Measurements from ENCODE around the gene PTCHD4. TPM values are rescaled to one million over a fixed set of nuclear protein-coding genes. Genes with fewer than 3 reads are reported as not detected.
"Not testable (repeated sequence)": the region's sequence is repeated elsewhere in the genome, so short reads cannot be mapped to it uniquely, and the experiment has no call there.

The PTCHD4 gene
- total and polyA plus RNA-seq, 7 experiments from 2014 or later: not detected

DNA sequence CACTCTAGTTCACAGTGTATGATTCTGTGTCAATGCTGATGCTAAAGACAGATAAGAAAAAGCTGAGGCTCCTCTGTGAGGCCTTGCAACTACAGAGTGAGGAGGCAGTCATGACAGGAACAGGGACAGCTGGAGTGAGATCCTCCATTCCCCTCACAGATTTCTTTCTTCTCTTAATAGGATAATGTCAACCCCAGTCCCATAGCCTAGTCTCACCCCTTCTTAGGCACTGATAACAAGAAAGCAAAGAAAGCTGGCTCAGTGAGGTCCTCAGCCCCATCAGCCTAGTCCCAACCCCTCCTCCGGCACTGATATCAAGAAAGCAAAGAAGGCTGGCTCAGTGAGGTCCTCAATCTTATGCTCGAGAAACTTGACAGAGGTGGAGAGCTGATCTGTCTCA, 2.1 kb upstream of the PTCHD4 start:
- H3K4me1 Mint-ChIP-seq: no peaks in the 10 kb centered on the region
- H3K27me3 ChIP-seq (ENCODE audit: control insufficient read depth in 2 of 2, insufficient read depth in 2 of 2, low read length in 2 of 2): no peaks in the 10 kb centered on the region
- ATAC-seq (no peak), DNase-seq (no peak)
- no peaks in the 10 kb centered on the region for H3K9me3 Mint-ChIP-seq
- ChIA-PET POLR2A (no interaction called here), CTCF (no interaction called here)
- no peaks in the 10 kb centered on the region for H3K9me3 ChIP-seq (ENCODE audit: control insufficient read depth in 2 of 3, low read length in 3 of 3)
- no peaks in the 10 kb centered on the region for H3K4me1 ChIP-seq (ENCODE audit: control insufficient read depth in 2 of 2, insufficient read depth in 2 of 2, low read length in 2 of 2)
- intact Hi-C loops (cut with micrococcal nuclease): no loop called here
- H3K27ac ChIP-seq (ENCODE audit: low read depth, low read length): no peak overlapping the region
- no peaks in the 10 kb centered on the region for H3K27me3 Mint-ChIP-seq
- no peak overlapping the region for H3K4me3 ChIP-seq (ENCODE audit: low read length)
- H3K4me3 Mint-ChIP-seq: no peak overlapping the region
- H3K36me3 ChIP-seq (ENCODE audit: control insufficient read depth in 2 of 3, insufficient read depth in 3 of 3, low read length in 3 of 3): no peaks in the 10 kb centered on the region
- H3K36me3 Mint-ChIP-seq: no peaks in the 10 kb centered on the region
- no peak overlapping the region for H3K27ac Mint-ChIP-seq

DNA sequence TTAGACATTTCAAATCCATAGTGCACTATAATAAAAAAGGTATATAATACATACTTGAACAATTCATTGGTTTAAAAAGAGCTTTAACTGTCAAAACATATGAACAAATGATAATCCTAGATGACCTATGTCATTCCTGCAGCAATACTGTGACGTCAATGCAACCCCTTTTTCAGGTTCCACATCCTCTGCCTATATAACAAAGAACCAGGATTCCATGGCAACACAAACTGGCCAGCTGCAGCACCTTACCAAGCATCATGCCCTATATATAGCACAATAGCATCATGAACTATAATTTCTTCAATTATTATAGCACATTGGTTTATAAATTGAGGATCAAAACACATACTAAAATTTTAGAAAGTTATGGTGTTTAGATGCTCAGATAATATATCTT, 578 bp upstream of the PTCHD4 start:
- DNase-seq (no peak), ATAC-seq (no peak)
- no peaks in the 10 kb centered on the region for H3K4me1 Mint-ChIP-seq
- Histone ChIP-seq H3K27me3 (ENCODE audit: control insufficient read depth in 2 of 2, insufficient read depth in 2 of 2, low read length in 2 of 2) (no peaks in the 10 kb centered on the region), H3K27ac (ENCODE audit: low read depth, low read length) (no peak overlapping the region), H3K4me3 (ENCODE audit: low read length) (no peak overlapping the region), H3K36me3 (ENCODE audit: control insufficient read depth in 2 of 3, insufficient read depth in 3 of 3, low read length in 3 of 3) (no peaks in the 10 kb centered on the region), H3K9me3 (ENCODE audit: control insufficient read depth in 2 of 3, low read length in 3 of 3) (no peaks in the 10 kb centered on the region), H3K4me1 (ENCODE audit: control insufficient read depth in 2 of 2, insufficient read depth in 2 of 2, low read length in 2 of 2) (no peaks in the 10 kb centered on the region)
- H3K36me3 Mint-ChIP-seq: no peaks in the 10 kb centered on the region
- intact Hi-C loops (cut with micrococcal nuclease): no loop called here
- ChIA-PET POLR2A (no interaction called here), CTCF (no interaction called here)
- H3K27ac Mint-ChIP-seq: no peak overlapping the region
- no peak overlapping the region for H3K4me3 Mint-ChIP-seq
- no peaks in the 10 kb centered on the region for H3K9me3 Mint-ChIP-seq
- H3K27me3 Mint-ChIP-seq: no peaks in the 10 kb centered on the region

DNA sequence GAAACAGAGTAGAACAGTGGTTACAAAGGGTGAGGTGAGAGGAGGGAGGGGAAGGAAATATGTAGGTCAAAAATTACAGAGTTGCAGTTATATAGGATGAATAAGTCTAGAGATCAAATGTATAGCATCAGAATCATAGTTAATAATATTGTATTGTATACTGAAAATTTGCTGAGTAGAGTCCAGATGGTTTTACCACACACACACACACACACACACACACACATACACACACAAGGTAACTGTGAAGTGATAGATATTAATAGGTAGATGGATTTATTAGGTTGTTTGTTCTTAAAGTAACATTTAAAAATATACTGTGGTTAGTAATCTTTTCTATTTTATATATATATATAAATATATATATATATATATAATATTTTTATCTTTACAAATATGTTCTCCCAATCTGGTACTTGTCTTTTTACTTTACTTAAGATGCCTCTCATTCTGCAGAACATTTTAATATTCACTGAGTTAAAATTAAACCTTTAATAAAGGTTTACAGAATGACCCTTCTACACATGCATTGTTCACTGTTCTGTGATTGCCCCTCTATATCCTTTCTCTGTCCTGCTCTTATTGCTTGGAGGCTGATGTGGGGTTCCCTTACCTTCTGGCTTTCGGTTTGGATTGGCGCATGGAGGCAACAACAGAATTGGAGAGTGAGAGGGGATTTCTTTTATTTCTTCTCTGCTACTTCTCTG, 408 bp downstream of the PTCHD4 start:
- no peaks in the 10 kb centered on the region for H3K9me3 ChIP-seq (ENCODE audit: control insufficient read depth in 2 of 3, low read length in 3 of 3)
- no peak overlapping the region for H3K4me3 Mint-ChIP-seq
- no peak overlapping the region for H3K4me3 ChIP-seq (ENCODE audit: low read length)
- no peaks in the 10 kb centered on the region for H3K4me1 Mint-ChIP-seq
- ATAC-seq (no peak), DNase-seq (no peak)
- H3K36me3 Mint-ChIP-seq: no peaks in the 10 kb centered on the region
- H3K36me3 ChIP-seq (ENCODE audit: control insufficient read depth in 2 of 3, insufficient read depth in 3 of 3, low read length in 3 of 3): no peaks in the 10 kb centered on the region
- no peaks in the 10 kb centered on the region for H3K27me3 ChIP-seq (ENCODE audit: control insufficient read depth in 2 of 2, insufficient read depth in 2 of 2, low read length in 2 of 2)
- no peak overlapping the region for H3K27ac ChIP-seq (ENCODE audit: low read depth, low read length)
- ChIA-PET POLR2A (no interaction called here), CTCF (no interaction called here)
- H3K27ac Mint-ChIP-seq: peak overlapping the region in 1 of 9 donors; percentile 13
- H3K4me1 ChIP-seq (ENCODE audit: control insufficient read depth in 2 of 2, insufficient read depth in 2 of 2, low read length in 2 of 2): no peaks in the 10 kb centered on the region
- H3K27me3 Mint-ChIP-seq: no peaks in the 10 kb centered on the region
- intact Hi-C loops (cut with micrococcal nuclease): no loop called here
- peaks cover 0 to 6% (median 0%) of the 10 kb centered on the region in 11 donors for H3K9me3 Mint-ChIP-seq

DNA sequence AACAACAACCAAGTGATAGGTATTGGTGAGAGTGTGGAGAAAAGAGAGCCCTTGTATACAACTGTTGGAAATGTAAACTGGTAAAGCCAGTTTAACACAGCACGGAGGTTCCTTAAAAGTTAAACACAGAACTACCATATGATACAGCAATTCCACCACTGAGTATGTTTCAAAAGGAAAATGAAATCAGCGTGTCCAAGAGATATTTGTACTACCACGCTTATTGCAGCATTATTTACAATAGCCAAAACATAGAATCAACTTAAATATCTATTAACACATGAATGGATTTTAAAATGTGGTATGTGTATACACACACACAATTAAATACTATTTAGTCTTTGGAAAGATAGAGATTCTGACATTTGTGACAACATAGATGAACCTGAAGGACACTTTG, 1.1 kb downstream of the PTCHD4 start:
- Mint-ChIP-seq H3K27me3 (no peaks in the 10 kb centered on the region), H3K36me3 (no peaks in the 10 kb centered on the region), H3K4me1 (no peaks in the 10 kb centered on the region), H3K27ac (no peak overlapping the region), H3K4me3 (no peak overlapping the region), H3K9me3 (peaks cover 0 to 9% (median 2%) of the 10 kb centered on the region in 11 donors)
- H3K9me3 ChIP-seq (ENCODE audit: control insufficient read depth in 2 of 3, low read length in 3 of 3): no peaks in the 10 kb centered on the region
- ChIA-PET POLR2A (no interaction called here), CTCF (no interaction called here)
- no peaks in the 10 kb centered on the region for H3K36me3 ChIP-seq (ENCODE audit: control insufficient read depth in 2 of 3, insufficient read depth in 3 of 3, low read length in 3 of 3)
- H3K4me3 ChIP-seq (ENCODE audit: low read length): no peak overlapping the region
- no peaks in the 10 kb centered on the region for H3K27me3 ChIP-seq (ENCODE audit: control insufficient read depth in 2 of 2, insufficient read depth in 2 of 2, low read length in 2 of 2)
- DNase-seq (no peak), ATAC-seq (no peak)
- intact Hi-C loops (cut with micrococcal nuclease): no loop called here
- H3K27ac ChIP-seq (ENCODE audit: low read depth, low read length): no peak overlapping the region
- no peaks in the 10 kb centered on the region for H3K4me1 ChIP-seq (ENCODE audit: control insufficient read depth in 2 of 2, insufficient read depth in 2 of 2, low read length in 2 of 2)

DNA sequence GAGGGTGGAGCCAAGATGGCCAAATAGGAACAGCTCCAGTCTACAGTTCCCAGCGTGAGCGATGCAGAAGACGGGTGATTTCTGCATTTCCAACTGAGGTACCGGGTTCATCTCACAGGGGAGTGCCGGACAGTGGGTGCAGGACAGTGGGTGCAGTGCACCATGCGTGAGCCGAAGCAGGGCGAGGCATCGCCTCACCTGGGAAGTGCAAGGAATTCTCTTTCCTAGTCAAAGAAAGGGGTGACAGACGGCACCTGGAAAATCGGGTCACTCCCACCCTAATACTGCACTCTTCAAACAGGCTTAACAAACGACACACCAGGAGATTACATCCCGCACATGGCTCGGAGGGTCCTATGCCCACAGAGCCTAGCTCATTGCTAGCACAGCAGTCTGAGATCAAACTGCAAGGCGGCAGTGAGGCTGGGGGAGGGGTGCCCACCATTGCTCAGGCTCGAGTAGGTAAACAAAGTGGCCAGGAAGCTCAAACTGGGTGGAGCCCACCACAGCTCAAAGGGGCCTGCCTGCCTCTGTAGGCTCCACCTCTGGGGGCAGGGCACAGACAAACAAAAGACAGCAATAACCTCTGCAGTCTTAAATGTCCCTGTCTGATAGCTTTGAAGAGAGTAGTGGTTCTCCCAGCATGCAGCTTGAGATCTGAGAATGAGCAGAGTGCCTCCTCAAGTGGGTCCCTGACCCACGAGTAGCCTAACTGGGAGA, 8.4 kb downstream of the PTCHD4 start:
- POLR2A ChIA-PET; H3K27me3 ChIP-seq (ENCODE audit: control insufficient read depth in 2 of 2, insufficient read depth in 2 of 2, low read length in 2 of 2); DNase-seq; H3K27ac Mint-ChIP-seq; CTCF ChIA-PET; H3K4me3 ChIP-seq (ENCODE audit: low read length); H3K36me3 ChIP-seq (ENCODE audit: control insufficient read depth in 2 of 3, insufficient read depth in 3 of 3, low read length in 3 of 3); H3K36me3 Mint-ChIP-seq; H3K9me3 ChIP-seq (ENCODE audit: control insufficient read depth in 2 of 3, low read length in 3 of 3); H3K27ac ChIP-seq (ENCODE audit: low read depth, low read length); intact Hi-C loops (cut with micrococcal nuclease); H3K4me1 Mint-ChIP-seq; ATAC-seq; H3K9me3 Mint-ChIP-seq; H3K4me1 ChIP-seq (ENCODE audit: control insufficient read depth in 2 of 2, insufficient read depth in 2 of 2, low read length in 2 of 2); H3K27me3 Mint-ChIP-seq; H3K4me3 Mint-ChIP-seq: not testable (repeated sequence)

DNA sequence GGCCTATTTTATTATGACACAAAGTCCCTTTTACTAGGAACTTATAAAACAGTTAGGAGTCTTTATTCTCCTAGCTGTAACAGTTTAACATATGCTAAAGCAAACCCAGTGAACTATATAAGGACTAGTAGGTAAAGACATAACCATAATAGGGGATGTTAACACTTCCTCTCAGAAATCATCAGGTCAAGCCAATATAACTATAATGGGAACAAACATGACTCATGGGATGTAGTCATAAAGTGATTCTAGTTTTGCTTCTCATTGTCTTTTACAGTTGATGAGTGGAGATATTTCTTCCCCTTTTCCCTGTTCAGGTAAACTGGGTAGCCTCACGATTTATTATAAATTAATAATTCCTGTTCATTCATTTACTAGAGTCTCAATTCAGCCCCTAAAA, 9.7 kb downstream of the PTCHD4 start:
- POLR2A ChIA-PET: no interaction called here

DNA sequence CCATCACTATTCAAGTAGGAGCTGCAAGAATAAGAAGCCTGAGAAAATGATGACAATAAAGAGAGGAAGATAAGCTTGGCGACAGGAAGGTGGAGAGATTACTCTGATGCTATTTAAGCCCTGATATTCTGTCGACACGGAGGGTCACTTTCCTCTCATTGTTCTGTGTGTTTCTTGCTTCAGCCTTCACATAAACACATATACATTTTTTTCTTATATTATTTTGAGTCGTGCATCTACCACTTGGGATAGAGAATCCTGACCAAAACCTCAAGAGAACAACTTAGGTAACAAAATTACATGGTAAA, 10.5 kb downstream of the PTCHD4 start:
- H3K27me3 Mint-ChIP-seq: peaks cover 0 to 5% (median 0%) of the 10 kb centered on the region in 5 donors
- intact Hi-C loops (cut with micrococcal nuclease): no loop called here
- no peaks in the 10 kb centered on the region for H3K9me3 ChIP-seq (ENCODE audit: control insufficient read depth in 2 of 3, low read length in 3 of 3)
- H3K9me3 Mint-ChIP-seq: peaks cover 0 to 9% (median 4%) of the 10 kb centered on the region in 11 donors
- no peaks in the 10 kb centered on the region for H3K4me1 ChIP-seq (ENCODE audit: control insufficient read depth in 2 of 2, insufficient read depth in 2 of 2, low read length in 2 of 2)
- H3K36me3 Mint-ChIP-seq: no peaks in the 10 kb centered on the region
- no peak overlapping the region for H3K27ac ChIP-seq (ENCODE audit: low read depth, low read length)
- H3K27ac Mint-ChIP-seq: no peak overlapping the region
- ATAC-seq (no peak), DNase-seq (no peak)
- POLR2A ChIA-PET: no interaction called here
- H3K4me1 Mint-ChIP-seq: no peaks in the 10 kb centered on the region
- no peak overlapping the region for H3K4me3 ChIP-seq (ENCODE audit: low read length)
- no peak overlapping the region for H3K4me3 Mint-ChIP-seq
- no peaks in the 10 kb centered on the region for H3K27me3 ChIP-seq (ENCODE audit: control insufficient read depth in 2 of 2, insufficient read depth in 2 of 2, low read length in 2 of 2)
- CTCF ChIA-PET: no interaction called here
- no peaks in the 10 kb centered on the region for H3K36me3 ChIP-seq (ENCODE audit: control insufficient read depth in 2 of 3, insufficient read depth in 3 of 3, low read length in 3 of 3)

More for the DNA sequence above, 9.7 kb downstream of the PTCHD4 start:
- Mint-ChIP-seq H3K4me3 (no peak overlapping the region), H3K36me3 (no peaks in the 10 kb centered on the region), H3K27ac (no peak overlapping the region), H3K27me3 (peaks cover 0 to 5% (median 0%) of the 10 kb centered on the region in 5 donors), H3K9me3 (peaks cover 0 to 9% (median 4%) of the 10 kb centered on the region in 11 donors), H3K4me1 (no peaks in the 10 kb centered on the region)
- CTCF ChIA-PET: no interaction called here
- intact Hi-C loops (cut with micrococcal nuclease): no loop called here
- ATAC-seq: no peak
- Histone ChIP-seq H3K27ac (ENCODE audit: low read depth, low read length) (no peak overlapping the region), H3K9me3 (ENCODE audit: control insufficient read depth in 2 of 3, low read length in 3 of 3) (no peaks in the 10 kb centered on the region), H3K27me3 (ENCODE audit: control insufficient read depth in 2 of 2, insufficient read depth in 2 of 2, low read length in 2 of 2) (no peaks in the 10 kb centered on the region), H3K4me3 (ENCODE audit: low read length) (no peak overlapping the region), H3K4me1 (ENCODE audit: control insufficient read depth in 2 of 2, insufficient read depth in 2 of 2, low read length in 2 of 2) (no peaks in the 10 kb centered on the region), H3K36me3 (ENCODE audit: control insufficient read depth in 2 of 3, insufficient read depth in 3 of 3, low read length in 3 of 3) (no peaks in the 10 kb centered on the region)
- no peak for DNase-seq

Measured in naive thymus-derived CD4-positive, alpha-beta T cell (primary cell).